Panc1 (cell line): ENCODE measurements around the gene CASP6. TPM values are rescaled to one million over a fixed set of nuclear protein-coding genes. Genes with fewer than 3 reads are reported as not detected.

Source experiments
- ATAC-seq: fragments of 200-7000 bp; cut with Tn5 transposase; 2 replicates; pipeline ENCODE4 v1.9.1; 2020; ENCODE audit warnings: mild to moderate bottlenecking, moderate library complexity
- BruUV-seq: library from RNA; stranded (reverse); fragments of 400-500 nt; replicated peaks from 2 replicates; lab custom pipeline; 2021; lab: Mats Ljungman, UMichigan
- CTCF ChIA-PET: fragments of 300-600 bp; sonication (Branson Sonifier 250); formaldehyde crosslinking; loops from one replicate; lab custom pipeline; 2022; ENCODE audit warnings: antibody characterized with exemption; lab: Charles Lee
- POLR2A ChIA-PET: fragments of 300-600 bp; sonication (Branson Sonifier 250); formaldehyde crosslinking; loops from one replicate; lab custom pipeline; 2022; ENCODE audit warnings: antibody characterized with exemption; lab: Charles Lee
- DNase-seq: peaks from one replicate; pipeline ENCODE4 v3.0.0-alpha.2; 2010; ENCODE audit warnings: low read depth, low spot score
- H3K27ac ChIP-seq: 2 replicates; pipeline ENCODE4 v1.5.1; 2011; ENCODE audit warnings: mild to moderate bottlenecking, low read length, inconsistent platforms
- H3K27me3 ChIP-seq: fragments of 200-500 bp; sonication (Bioruptor generic); 2 replicates; pipeline ENCODE4 v1.6.0; 2014; ENCODE audit warnings: low read length, inconsistent platforms; ENCODE audit not compliant: control insufficient read depth, insufficient read depth
- H3K36me3 ChIP-seq: fragments of 200-500 bp; sonication (Bioruptor generic); 2 replicates; pipeline ENCODE4 v1.5.1; 2014; ENCODE audit warnings: inconsistent platforms, mild to moderate bottlenecking, low read length, moderate library complexity; ENCODE audit not compliant: control insufficient read depth, insufficient read depth
- H3K4me1 ChIP-seq: 2 replicates; pipeline ENCODE4 v1.5.1; 2011; ENCODE audit warnings: inconsistent platforms, mild to moderate bottlenecking, low read length, moderate library complexity; ENCODE audit not compliant: control insufficient read depth, insufficient read depth
- H3K4me3 ChIP-seq, 2 experiments: 2 replicates each; pipeline ENCODE4 v1.5.1; 2011 to 2012; ENCODE audit warnings: low read depth in 2 of 2, low read length in 2 of 2, mild to moderate bottlenecking in 2 of 2, inconsistent platforms in 1 of 2, moderate library complexity in 1 of 2
- H3K9me3 ChIP-seq: fragments of 200-500 bp; sonication (Bioruptor generic); 2 replicates; pipeline ENCODE4 v1.5.1; 2014; ENCODE audit warnings: low read depth, mild to moderate bottlenecking, inconsistent platforms, low read length, moderate library complexity; ENCODE audit not compliant: control insufficient read depth, insufficient read depth
- POLR2AphosphoS5 ChIP-seq: IDR thresholded peaks from 2 replicates; pipeline ENCODE4 v1.6.1; 2012; ENCODE audit warnings: mild to moderate bottlenecking, low read depth, low read length, moderate library complexity
- SIN3A ChIP-seq: IDR thresholded peaks from 2 replicates; pipeline ENCODE4 v1.6.1; 2012; ENCODE audit warnings: low read depth, mild to moderate bottlenecking, low read length, moderate library complexity, borderline replicate concordance; ENCODE audit not compliant: insufficient read depth
- TCF7L2 ChIP-seq: IDR thresholded peaks from 2 replicates; pipeline ENCODE4 v1.6.1; 2011; ENCODE audit warnings: mild to moderate bottlenecking, low read depth, low read length, inconsistent platforms
- in situ Hi-C: cut with HindIII; loops from 2 replicates; pipeline ENCODE4 v1.10.0; 2016; ENCODE audit warnings: low sequenced_read_pairs, low pct_unique_long_range_greater_than_20kb
- intact Hi-C: fragments of 100-400 bp; cut with micrococcal nuclease; formaldehyde crosslinking; loops from one replicate; pipeline ENCODE4 v1.10.0; 2022; ENCODE audit not compliant: unreplicated experiment
- total RNA-seq: library from RNA; stranded (reverse); gene quantifications from one replicate; pipeline ENCODE4 v1.2.1, GENCODE V29; 2021; ENCODE audit not compliant: unreplicated experiment
- TF ChIP-seq, protein P1 (sequence below), 2 experiments: IDR thresholded peaks; 2 replicates each; pipeline ENCODE4 v1.6.1; 2011 to 2012; ENCODE audit warnings: low read depth in 2 of 2, control low read depth in 1 of 2, low read length in 1 of 2, mild to moderate bottlenecking in 1 of 2, moderate library complexity in 1 of 2; ENCODE audit not compliant: insufficient read depth in 1 of 2
- TF ChIP-seq, protein P2 (sequence below): fragments of 450-650 bp; IDR thresholded peaks from 2 replicates; pipeline ENCODE4 v1.5.1; 2017; ENCODE audit warnings: mild to moderate bottlenecking

Gene CASP6
- total RNA-seq, 1 experiment from 2014 or later, result 15.2 TPM

GRCh38 chr4:109662116-109662515 lies 41.1 kb downstream of the CASP6 start:
- intact Hi-C loops (no loop called here), in situ Hi-C loops (no loop called here)
- POLR2A ChIA-PET, result no interaction called here
- Histone ChIP-seq H3K27ac (no peak overlapping the region), H3K36me3 (no peaks in the 10 kb centered on the region), H3K27me3 (no peaks in the 10 kb centered on the region), H3K4me3 (no peak overlapping the region), H3K4me1 (no peaks in the 10 kb centered on the region), H3K9me3 (no peaks in the 10 kb centered on the region)
- BruUV-seq, result no TSS peak
- CTCF ChIA-PET, result no interaction called here
- DNase-seq (no peak), ATAC-seq (no peak)
- TF ChIP-seq POLR2AphosphoS5, result no peak
- TF ChIP-seq, protein P1, sequence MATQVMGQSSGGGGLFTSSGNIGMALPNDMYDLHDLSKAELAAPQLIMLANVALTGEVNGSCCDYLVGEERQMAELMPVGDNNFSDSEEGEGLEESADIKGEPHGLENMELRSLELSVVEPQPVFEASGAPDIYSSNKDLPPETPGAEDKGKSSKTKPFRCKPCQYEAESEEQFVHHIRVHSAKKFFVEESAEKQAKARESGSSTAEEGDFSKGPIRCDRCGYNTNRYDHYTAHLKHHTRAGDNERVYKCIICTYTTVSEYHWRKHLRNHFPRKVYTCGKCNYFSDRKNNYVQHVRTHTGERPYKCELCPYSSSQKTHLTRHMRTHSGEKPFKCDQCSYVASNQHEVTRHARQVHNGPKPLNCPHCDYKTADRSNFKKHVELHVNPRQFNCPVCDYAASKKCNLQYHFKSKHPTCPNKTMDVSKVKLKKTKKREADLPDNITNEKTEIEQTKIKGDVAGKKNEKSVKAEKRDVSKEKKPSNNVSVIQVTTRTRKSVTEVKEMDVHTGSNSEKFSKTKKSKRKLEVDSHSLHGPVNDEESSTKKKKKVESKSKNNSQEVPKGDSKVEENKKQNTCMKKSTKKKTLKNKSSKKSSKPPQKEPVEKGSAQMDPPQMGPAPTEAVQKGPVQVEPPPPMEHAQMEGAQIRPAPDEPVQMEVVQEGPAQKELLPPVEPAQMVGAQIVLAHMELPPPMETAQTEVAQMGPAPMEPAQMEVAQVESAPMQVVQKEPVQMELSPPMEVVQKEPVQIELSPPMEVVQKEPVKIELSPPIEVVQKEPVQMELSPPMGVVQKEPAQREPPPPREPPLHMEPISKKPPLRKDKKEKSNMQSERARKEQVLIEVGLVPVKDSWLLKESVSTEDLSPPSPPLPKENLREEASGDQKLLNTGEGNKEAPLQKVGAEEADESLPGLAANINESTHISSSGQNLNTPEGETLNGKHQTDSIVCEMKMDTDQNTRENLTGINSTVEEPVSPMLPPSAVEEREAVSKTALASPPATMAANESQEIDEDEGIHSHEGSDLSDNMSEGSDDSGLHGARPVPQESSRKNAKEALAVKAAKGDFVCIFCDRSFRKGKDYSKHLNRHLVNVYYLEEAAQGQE (IDR thresholded peaks at IDR 0.05; ENCODE audit: insufficient read depth in 1 of 2, low read depth in 2 of 2, low read length in 1 of 2), result no peak
- TF ChIP-seq SIN3A, result no peak
- TF ChIP-seq, protein P2, sequence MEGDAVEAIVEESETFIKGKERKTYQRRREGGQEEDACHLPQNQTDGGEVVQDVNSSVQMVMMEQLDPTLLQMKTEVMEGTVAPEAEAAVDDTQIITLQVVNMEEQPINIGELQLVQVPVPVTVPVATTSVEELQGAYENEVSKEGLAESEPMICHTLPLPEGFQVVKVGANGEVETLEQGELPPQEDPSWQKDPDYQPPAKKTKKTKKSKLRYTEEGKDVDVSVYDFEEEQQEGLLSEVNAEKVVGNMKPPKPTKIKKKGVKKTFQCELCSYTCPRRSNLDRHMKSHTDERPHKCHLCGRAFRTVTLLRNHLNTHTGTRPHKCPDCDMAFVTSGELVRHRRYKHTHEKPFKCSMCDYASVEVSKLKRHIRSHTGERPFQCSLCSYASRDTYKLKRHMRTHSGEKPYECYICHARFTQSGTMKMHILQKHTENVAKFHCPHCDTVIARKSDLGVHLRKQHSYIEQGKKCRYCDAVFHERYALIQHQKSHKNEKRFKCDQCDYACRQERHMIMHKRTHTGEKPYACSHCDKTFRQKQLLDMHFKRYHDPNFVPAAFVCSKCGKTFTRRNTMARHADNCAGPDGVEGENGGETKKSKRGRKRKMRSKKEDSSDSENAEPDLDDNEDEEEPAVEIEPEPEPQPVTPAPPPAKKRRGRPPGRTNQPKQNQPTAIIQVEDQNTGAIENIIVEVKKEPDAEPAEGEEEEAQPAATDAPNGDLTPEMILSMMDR, result no peak

DNA sequence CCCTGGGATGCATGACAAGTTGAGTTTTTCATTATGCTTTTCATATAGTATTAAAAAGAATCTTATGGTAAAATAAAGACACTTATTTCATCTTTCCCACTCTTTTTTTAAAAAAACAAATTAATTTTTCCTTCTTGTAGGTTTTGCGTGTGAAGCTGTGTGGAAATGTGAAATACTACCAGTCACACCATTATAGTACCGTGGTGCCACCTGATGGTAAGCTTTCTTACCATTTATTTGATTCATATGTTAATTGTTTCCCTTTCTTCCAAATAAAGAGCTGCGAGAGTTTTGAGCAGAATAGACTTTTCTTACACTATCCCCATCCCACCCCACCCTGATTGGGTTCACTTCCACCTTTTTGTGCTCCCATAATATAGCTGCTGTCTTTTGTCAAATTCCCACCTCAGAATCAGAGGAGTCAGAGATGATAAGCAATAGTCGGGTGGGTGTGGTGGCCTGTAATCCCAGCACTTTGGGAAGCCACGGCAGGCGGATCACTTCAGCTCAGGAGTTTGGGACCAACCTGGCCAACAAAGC lies 44.3 kb downstream of the CASP6 start:
- BruUV-seq, result no TSS peak
- in situ Hi-C loops (no loop called here), intact Hi-C loops (loop anchor here (5.0 kb wide), 1 partner anchor 237 kb away; no protein-coding TSS in a partner anchor)
- ATAC-seq, result no peak
- POLR2A ChIA-PET, result interaction anchor here (0.7 kb wide), 1 partner anchor 111 kb away, joined by 16 read pairs; no protein-coding TSS in a partner anchor
- no peak overlapping the region for H3K4me3 ChIP-seq
- TF ChIP-seq, protein P2, result peak; percentile 26; the same call in 1 of the 2 replicates
- no peak for TF ChIP-seq TCF7L2
- H3K9me3 ChIP-seq, result no peaks in the 10 kb centered on the region
- no peak overlapping the region for H3K27ac ChIP-seq
- CTCF ChIA-PET, result no interaction called here
- H3K4me1 ChIP-seq, result no peaks in the 10 kb centered on the region
- no peaks in the 10 kb centered on the region for H3K27me3 ChIP-seq
- DNase-seq, result no peak
- no peaks in the 10 kb centered on the region for H3K36me3 ChIP-seq
